Measurements from ENCODE around the gene CLCN6.

Gene CLCN6

DNA sequence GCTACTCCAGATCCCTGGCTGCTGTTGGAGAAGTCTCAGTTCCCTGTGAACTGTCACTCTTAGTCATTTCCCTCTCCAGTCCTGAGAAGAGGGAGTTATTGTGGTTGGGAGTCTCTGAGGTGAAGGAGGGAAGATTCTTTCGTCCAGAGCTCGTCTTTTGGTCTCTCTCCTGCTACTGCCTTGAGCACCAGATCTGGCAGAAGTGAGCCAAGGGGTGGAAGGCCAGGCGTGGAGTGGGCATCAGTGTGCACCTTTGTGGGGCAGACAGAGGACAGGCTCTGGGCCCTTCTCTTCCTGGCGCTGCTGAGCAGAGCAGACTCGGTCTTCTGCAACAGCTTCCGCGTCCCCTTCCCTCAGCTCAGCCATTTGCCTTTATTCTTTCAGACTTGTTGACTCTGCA, 19.1 kb downstream of the CLCN6 start:
- no peak for DNase-seq (ENCODE audit: low read depth, low spot score)

- DNase-seq (ENCODE audit: low read depth, low spot score): no peak
These were observed 21.0 kb downstream of the CLCN6 start for GRCh38 chr1:11826946-11827345.

DNA sequence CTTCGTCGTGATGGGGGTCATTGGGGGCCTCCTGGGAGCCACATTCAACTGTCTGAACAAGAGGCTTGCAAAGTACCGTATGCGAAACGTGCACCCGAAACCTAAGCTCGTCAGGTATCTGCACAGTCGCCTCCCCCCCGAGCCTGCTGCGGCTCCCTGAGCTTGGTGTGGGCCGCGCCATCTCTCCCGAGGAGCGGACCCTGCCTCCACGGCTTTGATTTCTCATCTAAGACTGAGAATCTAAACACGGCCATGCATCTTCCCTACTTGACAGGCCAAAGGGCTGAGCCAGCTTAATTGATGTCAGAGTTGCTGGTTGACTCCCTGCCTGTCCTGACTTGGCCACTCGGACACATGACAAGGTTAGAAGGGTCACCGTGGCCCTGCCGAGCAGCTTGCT, 22.5 kb downstream of the CLCN6 start:
- DNase-seq (ENCODE audit: low read depth, low spot score): no peak

DNA sequence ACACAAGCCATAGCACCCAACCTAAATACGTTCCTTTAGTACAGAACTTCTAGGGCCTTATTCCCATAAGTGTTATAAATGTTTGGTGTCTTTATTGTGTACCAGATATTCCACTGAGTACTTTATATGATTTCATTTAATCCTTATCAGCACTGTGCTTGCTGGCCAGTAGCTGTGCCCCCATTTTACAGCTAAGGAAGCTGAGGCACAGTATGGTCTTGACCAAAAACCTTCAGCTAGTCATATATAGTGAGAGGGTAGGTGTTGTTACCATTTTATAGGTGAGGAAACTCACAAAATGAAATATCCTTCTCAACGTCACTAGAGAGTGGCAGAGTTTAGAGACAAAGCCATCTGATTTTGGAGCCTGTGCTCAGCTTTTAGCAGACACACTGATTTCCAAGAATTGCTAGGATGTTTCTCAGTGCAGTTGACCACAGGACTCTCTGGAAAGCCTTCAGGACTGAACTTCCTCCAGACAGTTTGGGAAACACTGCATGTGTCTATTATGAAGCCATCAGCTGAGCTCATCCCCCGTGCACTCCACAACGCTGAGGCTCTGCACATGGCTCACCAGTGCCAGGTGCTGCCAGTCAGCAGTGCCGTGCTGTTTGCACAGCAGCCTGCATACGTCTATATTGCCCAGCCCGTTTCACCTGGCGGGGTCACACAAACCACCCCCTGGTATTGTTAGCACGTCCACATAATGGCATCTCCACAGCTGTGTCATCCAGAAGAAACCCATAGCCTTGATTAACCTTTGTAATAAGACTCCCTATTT, 26.1 kb downstream of the CLCN6 start:
- no peak for DNase-seq (ENCODE audit: low read depth, low spot score)

- no peak for DNase-seq (ENCODE audit: low read depth, low spot score)
These were observed 27.5 kb downstream of the CLCN6 start for GRCh38 chr1:11833497-11833896.

- no peak for DNase-seq (ENCODE audit: low read depth, low spot score)
These were observed 27.9 kb downstream of the CLCN6 start for GRCh38 chr1:11833900-11834299.

GRCh38 chr1:11835441-11836225, 29.6 kb downstream of the CLCN6 start:
- no peak for DNase-seq (ENCODE audit: low read depth, low spot score)

- DNase-seq (ENCODE audit: low read depth, low spot score): no peak
These were observed 31.2 kb downstream of the CLCN6 start for GRCh38 chr1:11836955-11837766.

GRCh38 chr1:11837767-11838348, 31.9 kb downstream of the CLCN6 start:
- DNase-seq (ENCODE audit: low read depth, low spot score): no peak

DNA sequence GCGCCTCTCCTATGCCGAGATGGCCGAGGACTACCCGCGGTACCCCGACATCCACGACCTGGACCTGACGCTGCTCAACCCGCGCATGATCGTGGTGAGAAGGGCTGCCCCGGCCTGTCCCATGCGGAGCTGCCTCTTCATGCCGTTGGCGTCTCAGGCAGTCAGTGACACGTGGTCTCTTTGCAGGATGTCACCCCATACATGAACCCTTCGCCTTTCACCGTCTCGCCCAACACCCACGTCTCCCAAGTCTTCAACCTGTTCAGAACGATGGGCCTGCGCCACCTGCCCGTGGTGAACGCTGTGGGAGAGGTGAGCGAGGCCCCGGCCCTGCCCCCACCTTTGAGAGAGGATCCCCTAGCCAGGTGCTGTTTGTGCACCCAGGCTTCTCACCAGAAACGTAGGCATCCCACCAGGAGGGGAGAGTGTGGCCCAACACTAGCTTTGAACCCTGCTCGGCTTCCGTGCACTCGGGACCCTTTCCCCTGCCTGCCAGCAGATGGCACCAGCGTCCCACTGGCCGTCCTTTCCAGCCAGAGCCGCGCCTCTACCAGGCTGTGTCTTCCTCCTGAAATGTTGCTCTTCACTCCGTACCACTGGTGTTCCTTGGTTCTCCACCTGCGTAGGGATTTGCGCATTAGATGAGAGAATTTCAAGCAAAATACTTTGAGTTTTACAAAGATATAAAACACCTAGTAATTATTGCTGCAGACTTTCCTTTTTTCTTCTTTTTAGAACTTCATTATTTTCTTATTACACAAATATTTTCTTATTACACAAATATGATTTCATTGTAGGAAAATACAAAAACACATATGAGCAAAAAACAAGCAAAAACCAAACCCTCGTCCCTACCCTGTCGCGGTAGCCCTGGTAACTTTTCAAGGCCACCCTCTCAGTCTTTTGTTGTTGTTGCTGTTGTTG, 32.6 kb downstream of the CLCN6 start:
- peak; percentile 40 for DNase-seq (ENCODE audit: low read depth, low spot score)

DNA sequence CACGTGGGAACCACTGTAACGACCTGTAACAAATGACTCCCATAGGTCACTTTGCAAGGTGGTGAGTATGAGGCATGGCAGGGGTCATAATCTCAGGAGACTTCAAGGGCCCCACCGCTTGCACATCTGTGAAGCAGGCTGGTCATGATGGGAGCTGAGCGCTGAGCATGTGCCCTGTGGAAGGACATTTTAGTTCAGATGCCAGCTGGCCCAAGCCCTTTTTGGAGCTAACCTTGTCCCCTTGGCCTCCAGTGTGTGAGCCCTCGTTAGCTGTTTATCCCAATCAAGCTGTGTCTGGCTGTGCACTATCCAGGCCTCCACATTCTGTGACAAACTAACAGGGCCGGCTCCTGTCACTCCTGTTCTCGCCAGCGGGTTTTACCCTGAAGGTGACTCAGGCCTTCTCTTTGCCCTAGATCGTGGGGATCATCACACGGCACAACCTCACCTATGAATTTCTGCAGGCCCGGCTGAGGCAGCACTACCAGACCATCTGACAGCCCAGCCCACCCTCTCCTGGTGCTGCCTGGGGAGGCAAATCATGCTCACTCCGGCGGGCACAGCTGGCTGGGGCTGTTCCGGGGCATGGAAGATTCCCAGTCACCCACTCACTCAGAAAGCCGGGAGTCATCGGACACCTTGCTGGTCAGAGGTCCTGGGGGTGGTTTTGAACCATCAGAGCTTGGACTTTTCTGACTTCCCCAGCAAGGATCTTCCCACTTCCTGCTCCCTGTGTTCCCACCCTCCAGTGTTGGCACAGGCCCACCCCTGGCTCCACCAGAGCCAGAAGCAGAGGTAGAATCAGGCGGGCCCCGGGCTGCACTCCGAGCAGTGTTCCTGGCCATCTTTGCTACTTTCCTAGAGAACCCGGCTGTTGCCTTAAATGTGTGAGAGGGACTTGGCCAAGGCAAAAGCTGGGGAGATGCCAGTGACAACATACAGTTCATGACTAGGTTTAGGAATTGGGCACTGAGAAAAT, 34.0 kb downstream of the CLCN6 start:
- no peak for DNase-seq (ENCODE audit: low read depth, low spot score)

DNA sequence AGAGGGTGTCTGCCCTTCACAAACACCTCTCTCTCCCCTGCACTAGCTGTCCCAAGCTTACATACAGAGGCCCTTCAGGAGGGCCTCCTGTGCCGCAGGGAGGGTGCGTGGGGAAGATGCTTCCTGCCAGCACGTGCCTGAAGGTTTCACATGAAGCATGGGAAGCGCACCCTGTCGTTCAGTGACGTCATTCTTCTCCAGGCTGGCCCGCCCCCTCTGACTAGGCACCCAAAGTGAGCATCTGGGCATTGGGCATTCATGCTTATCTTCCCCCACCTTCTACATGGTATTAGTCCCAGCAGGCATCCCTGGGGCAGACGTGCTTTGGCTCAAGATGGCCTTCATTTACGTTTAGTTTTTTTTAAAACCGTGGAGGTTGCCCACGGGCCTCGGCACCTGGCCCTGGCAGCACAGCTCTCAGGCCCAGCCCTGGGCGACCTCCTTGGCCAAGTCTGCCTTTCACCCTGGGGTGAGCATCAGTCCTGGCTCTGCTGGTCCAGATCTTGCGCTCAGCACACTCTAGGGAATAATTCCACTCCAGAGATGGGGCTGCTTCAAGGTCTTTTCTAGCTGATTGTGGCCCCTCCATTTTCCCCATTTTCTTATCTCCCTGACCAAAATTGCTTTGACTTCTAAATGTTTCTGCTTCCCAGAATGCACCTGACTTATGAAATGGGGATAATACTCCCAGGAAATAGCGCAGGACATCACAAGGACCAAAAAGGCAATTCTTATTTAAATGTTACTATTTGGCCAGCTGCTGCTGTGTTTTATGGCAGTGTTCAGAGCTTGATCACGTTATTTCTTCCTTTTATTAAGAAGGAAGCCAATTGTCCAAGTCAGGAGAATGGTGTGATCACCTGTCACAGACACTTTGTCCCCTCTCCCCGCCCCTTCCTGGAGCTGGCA, 35.5 kb downstream of the CLCN6 start:
- no peak for DNase-seq (ENCODE audit: low read depth, low spot score)

DNA sequence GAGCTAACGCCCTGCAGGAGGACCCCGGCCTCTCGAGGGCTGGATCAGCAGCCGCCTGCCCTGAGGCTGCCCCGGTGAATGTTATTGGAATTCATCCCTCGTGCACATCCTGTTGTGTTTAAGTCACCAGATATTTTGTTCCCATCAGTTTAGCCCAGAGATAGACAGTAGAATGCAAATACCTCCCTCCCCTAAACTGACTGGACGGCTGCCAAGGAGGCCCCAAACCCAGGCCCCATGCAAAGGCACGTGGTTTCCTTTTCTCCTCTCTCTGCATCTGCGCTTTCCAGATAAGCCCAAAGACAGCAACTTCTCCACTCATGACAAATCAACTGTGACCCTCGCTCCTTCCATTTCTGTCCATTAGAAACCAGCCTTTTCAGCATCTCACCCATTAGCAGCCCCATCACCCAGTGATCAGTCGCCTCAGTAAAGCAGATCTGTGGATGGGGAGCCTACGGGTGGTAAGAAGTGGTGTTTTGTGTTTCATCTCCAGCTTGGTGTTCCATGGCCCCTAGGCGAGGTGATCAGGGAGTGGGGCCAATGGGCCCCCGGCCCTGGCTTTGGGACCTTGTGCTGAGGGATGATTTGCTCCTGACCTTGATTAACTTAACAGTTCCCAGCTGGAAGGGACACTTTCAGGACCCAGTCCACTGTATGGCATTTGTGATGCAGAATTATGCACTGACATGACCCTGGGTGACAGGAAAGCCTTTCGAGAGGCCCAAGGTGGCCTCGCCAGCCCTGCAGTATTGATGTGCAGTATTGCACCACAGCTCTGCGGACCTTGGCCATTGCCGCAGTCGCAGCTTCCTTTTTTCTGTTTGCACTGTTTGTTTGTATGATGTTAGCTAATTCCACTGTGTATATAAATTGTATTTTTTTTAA, 36.4 kb downstream of the CLCN6 start:
- no peak for DNase-seq (ENCODE audit: low read depth, low spot score)

GRCh38 chr1:11845641-11846335, 39.8 kb downstream of the CLCN6 start:
- DNase-seq (ENCODE audit: low read depth, low spot score): no peak

- DNase-seq (ENCODE audit: low read depth, low spot score): no peak
These were observed 41.8 kb downstream of the CLCN6 start, which contains the start of gene NPPA for GRCh38 chr1:11847667-11848372. Gene NPPA (minus strand): TSS chr1:11847783. CDS start chr1:11847684, 99 bp downstream.

GRCh38 chr1:11848373-11848700, 42.3 kb downstream of the CLCN6 start:
- no peak for DNase-seq (ENCODE audit: low read depth, low spot score)
